PC-3 (cell line): ENCODE results near the gene EMP1. TPM values are rescaled to one million over a fixed set of nuclear protein-coding genes. Genes with fewer than 3 reads are reported as not detected.

Experiments
- ATAC-seq: fragments of 200-7000 bp; cut with Tn5 transposase; 2 replicates; pipeline ENCODE4 v1.9.1; 2020; ENCODE audit warnings: mild to moderate bottlenecking, moderate library complexity
- BruUV-seq: library from RNA; stranded (reverse); fragments of 400-500 nt; replicated peaks from 2 replicates; lab custom pipeline; 2021; lab: Mats Ljungman, UMichigan
- CTCF ChIA-PET: fragments of 300-600 bp; sonication (Branson Sonifier 250); formaldehyde crosslinking; loops from one replicate; lab custom pipeline; 2022; ENCODE audit warnings: antibody characterized with exemption; lab: Charles Lee
- POLR2A ChIA-PET: fragments of 300-600 bp; sonication (Branson Sonifier 250); formaldehyde crosslinking; loops from one replicate; lab custom pipeline; 2022; ENCODE audit warnings: antibody characterized with exemption; ENCODE audit not compliant: unreplicated experiment; lab: Charles Lee
- DNase-seq: peaks from one replicate; pipeline ENCODE4 v3.0.0-alpha.2; 2015
- H2AFZ ChIP-seq: fragments of 300-600 bp; sonication (generic); 2 replicates; pipeline ENCODE4 v1.6.0; 2016; ENCODE audit warnings: antibody characterized with exemption, low read length
- H3F3A ChIP-seq: fragments of 300-600 bp; sonication (generic); one replicate; pipeline ENCODE4 v1.6.0; 2017; ENCODE audit warnings: antibody characterized with exemption, low read length, control low read depth, mild to moderate bottlenecking; ENCODE audit not compliant: unreplicated experiment
- H3K27ac ChIP-seq: fragments of 300-600 bp; sonication (generic); 2 replicates; pipeline ENCODE4 v1.5.1; 2016; ENCODE audit warnings: mild to moderate bottlenecking, low read length
- H3K27me3 ChIP-seq: fragments of 300-600 bp; sonication (generic); 2 replicates; pipeline ENCODE4 v1.6.1; 2016; ENCODE audit warnings: low read length, mixed read lengths
- H3K36me3 ChIP-seq: fragments of 300-600 bp; sonication (generic); 2 replicates; pipeline ENCODE4 v1.6.1; 2016; ENCODE audit warnings: low read depth, mixed run types, low read length, mixed read lengths
- H3K4me1 ChIP-seq: fragments of 300-600 bp; sonication (generic); 2 replicates; pipeline ENCODE4 v1.5.1; 2016; ENCODE audit warnings: low read length; ENCODE audit not compliant: insufficient read depth
- H3K4me2 ChIP-seq: fragments of 300-600 bp; sonication (generic); 2 replicates; pipeline ENCODE4 v1.6.0; 2016; ENCODE audit warnings: low read length
- H3K4me3 ChIP-seq: fragments of 300-600 bp; sonication (generic); 2 replicates; pipeline ENCODE4 v1.5.1; 2016; ENCODE audit warnings: mild to moderate bottlenecking, low read length, mixed read lengths
- H3K79me2 ChIP-seq: fragments of 300-600 bp; sonication (generic); 2 replicates; pipeline ENCODE4 v1.6.1; 2017; ENCODE audit warnings: low read length, mixed read lengths
- H3K9ac ChIP-seq: fragments of 300-600 bp; sonication (generic); 2 replicates; pipeline ENCODE4 v1.6.0; 2016; ENCODE audit warnings: mild to moderate bottlenecking, low read length
- H3K9me2 ChIP-seq: fragments of 300-600 bp; sonication (generic); replicated peaks from 2 replicates; pipeline ENCODE4 v1.6.1; 2016; ENCODE audit warnings: mixed run types, low read length, mixed read lengths
- H3K9me3 ChIP-seq: fragments of 300-600 bp; sonication (generic); 2 replicates; pipeline ENCODE4 v1.6.1; 2016; ENCODE audit warnings: low read length, mixed read lengths
- H4K20me1 ChIP-seq: fragments of 300-600 bp; sonication (generic); 2 replicates; pipeline ENCODE4 v1.6.1; 2016; ENCODE audit warnings: low read length, mixed read lengths
- EZH2 ChIP-seq: fragments of 300-600 bp; sonication (generic); IDR thresholded peaks from one replicate; pipeline ENCODE4 v1.6.1; 2017; ENCODE audit warnings: antibody characterized with exemption, mild to moderate bottlenecking, low read length; ENCODE audit not compliant: unreplicated experiment
- EZH2phosphoT487 ChIP-seq: fragments of 300-600 bp; sonication (generic); IDR thresholded peaks from 2 replicates; pipeline ENCODE4 v1.6.1; 2018; ENCODE audit warnings: mild to moderate bottlenecking, antibody characterized with exemption, low read length, borderline replicate concordance
- intact Hi-C: fragments of 100-400 bp; cut with micrococcal nuclease; formaldehyde crosslinking; loops from 2 replicates; pipeline ENCODE4 v1.9.0; 2023
- total RNA-seq: library from RNA; depleted of rRNA; stranded (reverse); fragments of >200 nt; gene quantifications from 2 replicates; pipeline ENCODE4 v1.2.3, GENCODE V29; 2014
- TF ChIP-seq, protein P1 (sequence below): fragments of 300-600 bp; sonication (generic); conservative IDR thresholded peaks from 2 replicates; pipeline ENCODE4 v1.5.1; 2017; ENCODE audit warnings: antibody characterized with exemption, low read depth, mild to moderate bottlenecking, low read length

Gene EMP1
- total RNA-seq, 1 experiment from 2014 or later = 158 TPM

DNA sequence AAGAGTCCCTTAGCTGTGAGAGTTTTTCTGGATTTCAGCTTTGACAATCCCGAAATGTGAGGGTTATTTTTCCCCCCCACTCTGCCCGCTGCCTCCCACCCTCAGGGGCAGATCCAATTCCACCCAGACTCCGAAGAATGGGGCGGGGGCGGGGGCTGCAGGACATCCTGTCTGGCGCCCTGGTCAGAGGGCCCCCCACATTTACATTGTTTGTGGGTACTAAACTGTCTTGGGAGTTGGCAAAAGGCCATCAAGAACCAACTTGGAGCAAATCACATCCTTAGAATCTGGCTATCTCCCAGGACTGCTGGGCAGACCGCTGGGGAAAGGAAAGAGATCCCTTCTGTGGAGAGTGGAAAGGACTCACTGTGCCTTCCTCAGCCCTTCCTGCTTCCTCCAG lies 2.4 kb downstream of the EMP1 start:
- peaks cover 46% of the 10 kb centered on the region for H3K4me1 ChIP-seq
- ChIA-PET CTCF (no interaction called here), POLR2A (no interaction called here)
- TF ChIP-seq EZH2 (no peak), EZH2phosphoT487 (no peak)
- TF ChIP-seq, protein P1, sequence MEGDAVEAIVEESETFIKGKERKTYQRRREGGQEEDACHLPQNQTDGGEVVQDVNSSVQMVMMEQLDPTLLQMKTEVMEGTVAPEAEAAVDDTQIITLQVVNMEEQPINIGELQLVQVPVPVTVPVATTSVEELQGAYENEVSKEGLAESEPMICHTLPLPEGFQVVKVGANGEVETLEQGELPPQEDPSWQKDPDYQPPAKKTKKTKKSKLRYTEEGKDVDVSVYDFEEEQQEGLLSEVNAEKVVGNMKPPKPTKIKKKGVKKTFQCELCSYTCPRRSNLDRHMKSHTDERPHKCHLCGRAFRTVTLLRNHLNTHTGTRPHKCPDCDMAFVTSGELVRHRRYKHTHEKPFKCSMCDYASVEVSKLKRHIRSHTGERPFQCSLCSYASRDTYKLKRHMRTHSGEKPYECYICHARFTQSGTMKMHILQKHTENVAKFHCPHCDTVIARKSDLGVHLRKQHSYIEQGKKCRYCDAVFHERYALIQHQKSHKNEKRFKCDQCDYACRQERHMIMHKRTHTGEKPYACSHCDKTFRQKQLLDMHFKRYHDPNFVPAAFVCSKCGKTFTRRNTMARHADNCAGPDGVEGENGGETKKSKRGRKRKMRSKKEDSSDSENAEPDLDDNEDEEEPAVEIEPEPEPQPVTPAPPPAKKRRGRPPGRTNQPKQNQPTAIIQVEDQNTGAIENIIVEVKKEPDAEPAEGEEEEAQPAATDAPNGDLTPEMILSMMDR = no peak
- peaks cover 71% of the 10 kb centered on the region for H3K79me2 ChIP-seq
- no peak overlapping the region for H2AFZ ChIP-seq
- no peaks in the 10 kb centered on the region for H3F3A ChIP-seq
- no peaks in the 10 kb centered on the region for H3K27me3 ChIP-seq
- ATAC-seq = no peak
- no peaks in the 10 kb centered on the region for H3K9me3 ChIP-seq
- BruUV-seq = no TSS peak
- DNase-seq = no peak
- no peak overlapping the region for H3K27ac ChIP-seq
- H4K20me1 ChIP-seq = peaks cover 57% of the 10 kb centered on the region
- intact Hi-C loops = loop anchor here (5.0 kb wide), 1 partner anchor 62 kb away; no protein-coding TSS in a partner anchor
- peak overlapping the region; percentile 98; the same call in 1 of the 2 replicates for H3K9ac ChIP-seq
- peak overlapping the region; percentile 86 for H3K4me2 ChIP-seq
- H3K36me3 ChIP-seq = peaks cover 50% of the 10 kb centered on the region
- no peaks in the 10 kb centered on the region for H3K9me2 ChIP-seq
- peak overlapping the region; percentile 100 for H3K4me3 ChIP-seq

DNA sequence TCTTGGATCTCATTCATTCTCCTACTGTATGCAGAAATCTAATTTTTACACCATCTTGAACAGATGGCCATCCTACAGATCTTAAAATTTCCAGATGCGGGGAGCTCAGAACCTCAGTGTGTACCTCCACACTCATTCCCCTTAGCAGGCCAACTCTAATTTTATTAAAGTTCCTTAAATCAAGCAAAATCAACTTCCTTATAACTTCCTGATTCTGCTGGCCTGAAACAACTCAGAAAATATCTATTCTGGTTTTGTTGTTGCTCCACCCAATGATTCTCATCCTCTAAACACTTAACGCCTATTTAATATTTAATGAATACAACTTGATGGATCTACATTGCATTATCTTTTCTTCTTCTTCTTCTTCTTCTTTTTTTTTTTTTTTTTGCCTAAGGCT lies 3.1 kb downstream of the EMP1 start:
- Histone ChIP-seq H2AFZ (no peak overlapping the region), H3K4me3 (peak overlapping the region; percentile 100), H3F3A (no peaks in the 10 kb centered on the region), H3K9me3 (no peaks in the 10 kb centered on the region), H3K79me2 (peaks cover 78% of the 10 kb centered on the region), H3K9me2 (no peaks in the 10 kb centered on the region), H3K9ac (no peak overlapping the region), H3K4me2 (peak overlapping the region; percentile 86), H3K27me3 (no peaks in the 10 kb centered on the region), H3K27ac (no peak overlapping the region), H3K4me1 (peaks cover 46% of the 10 kb centered on the region), H3K36me3 (peaks cover 50% of the 10 kb centered on the region), H4K20me1 (peaks cover 57% of the 10 kb centered on the region)
- POLR2A ChIA-PET = interaction anchor here (1.0 kb wide), 1 partner anchor 20 kb away, joined by 34 read pairs; no protein-coding TSS in a partner anchor
- DNase-seq (no peak), ATAC-seq (no peak)
- intact Hi-C loops = loop anchor here (5.0 kb wide), 1 partner anchor 62 kb away; no protein-coding TSS in a partner anchor
- no peak for TF ChIP-seq EZH2
- TF ChIP-seq, protein P1 = no peak
- no peak for TF ChIP-seq EZH2phosphoT487
- CTCF ChIA-PET = no interaction called here
- BruUV-seq = no TSS peak

DNA sequence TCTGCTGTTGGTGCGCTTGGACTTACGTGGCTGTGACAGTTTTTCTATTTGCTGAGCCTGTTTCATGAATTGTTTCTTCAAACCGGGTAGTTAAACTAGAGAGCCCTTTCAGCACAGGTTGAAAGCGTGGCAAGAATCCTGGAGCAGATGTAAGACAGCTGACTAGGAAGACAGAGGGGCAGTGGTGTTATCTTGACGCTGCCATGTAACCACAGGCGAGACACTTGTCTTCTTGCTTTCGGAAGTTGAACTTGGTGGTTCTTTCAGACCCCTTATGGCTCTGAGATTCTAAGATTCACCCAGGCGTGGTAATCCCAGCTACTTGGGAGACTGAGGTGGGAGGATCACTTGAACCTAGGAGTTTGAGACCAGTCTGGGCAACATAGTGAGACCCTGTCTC lies 4.3 kb downstream of the EMP1 start:
- intact Hi-C loops = no loop called here
- no peak for DNase-seq
- H3F3A ChIP-seq = peaks cover 7% of the 10 kb centered on the region
- H2AFZ ChIP-seq = no peak overlapping the region
- no peak for ATAC-seq
- H3K36me3 ChIP-seq = peaks cover 50% of the 10 kb centered on the region
- H3K9me3 ChIP-seq = no peaks in the 10 kb centered on the region
- CTCF ChIA-PET = no interaction called here
- no peak overlapping the region for H3K9ac ChIP-seq
- H3K9me2 ChIP-seq = no peaks in the 10 kb centered on the region
- no peak overlapping the region for H3K4me3 ChIP-seq
- POLR2A ChIA-PET = interaction anchor here (0.6 to 1.0 kb wide), 3 partner anchors 21 to 66 kb away, joined by 3 to 34 read pairs (median 3); no protein-coding TSS in a partner anchor
- no peaks in the 10 kb centered on the region for H3K27me3 ChIP-seq
- no peak overlapping the region for H3K27ac ChIP-seq
- H3K4me2 ChIP-seq = 0 out of 2 replicates have a peak overlapping the region, but pooled peaks have one; percentile 86
- H3K4me1 ChIP-seq = peaks cover 46% of the 10 kb centered on the region
- TF ChIP-seq, protein P1 = no peak
- TF ChIP-seq EZH2phosphoT487 = no peak
- no peak for TF ChIP-seq EZH2
- H4K20me1 ChIP-seq = peaks cover 57% of the 10 kb centered on the region
- BruUV-seq = no TSS peak
- H3K79me2 ChIP-seq = peaks cover 83% of the 10 kb centered on the region
